ENCODE results near the gene ST8SIA2. TPM values are rescaled to one million over a fixed set of nuclear protein-coding genes. Genes with fewer than 3 reads are reported as not detected.

ST8SIA2 gene
- total and polyA plus RNA-seq, 7 experiments from 2014 or later = not detected

DNA sequence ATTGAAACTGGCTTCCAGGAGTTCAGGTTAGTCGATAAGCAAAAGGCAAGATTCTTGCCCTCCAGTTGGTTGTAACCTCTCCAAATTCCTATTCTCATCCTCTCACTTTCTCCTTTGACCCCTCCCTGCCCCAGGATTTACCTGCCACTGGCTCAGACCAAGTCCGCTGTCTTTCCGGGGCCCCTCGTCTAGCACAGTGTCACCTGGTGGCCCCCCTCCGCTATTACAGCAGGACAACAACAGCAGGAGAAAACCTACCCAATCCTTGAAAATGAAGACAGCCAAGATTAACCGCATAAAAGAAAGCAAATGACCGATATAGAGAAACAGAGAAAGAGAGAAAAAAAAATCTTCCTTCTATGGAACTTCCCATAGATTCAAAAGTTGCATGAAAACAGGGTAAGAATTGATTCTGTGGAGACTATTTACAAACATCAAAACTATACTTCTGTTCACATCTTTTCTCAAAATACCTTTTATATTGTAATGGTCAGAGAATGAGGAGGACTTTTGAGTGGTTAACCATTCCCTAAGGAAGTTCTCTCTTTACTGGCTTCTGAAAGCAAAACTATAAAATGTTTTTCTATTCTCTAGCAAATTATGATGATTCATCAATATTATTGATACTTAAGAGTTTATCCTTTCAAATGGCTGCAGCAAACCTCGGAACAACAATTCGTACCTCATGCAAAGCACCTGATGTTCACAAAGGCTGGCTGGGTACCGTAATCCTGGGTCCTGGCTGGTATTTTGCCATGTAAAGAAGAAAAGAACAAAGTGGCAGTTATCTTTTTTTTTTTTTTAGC, 10.0 kb upstream of the ST8SIA2 start:
- H3K4me1 ChIP-seq (ENCODE audit: control insufficient read depth in 2 of 2, insufficient read depth in 2 of 2, low read length in 2 of 2) = no peaks in the 10 kb centered on the region
- Mint-ChIP-seq H3K4me1 (peaks cover 0 to 3% (median 0%) of the 10 kb centered on the region in 7 donors), H3K27ac (no peak overlapping the region), H3K4me3 (no peak overlapping the region), H3K27me3 (peaks cover 33 to 49% (median 45%) of the 10 kb centered on the region in 5 donors), H3K9me3 (peaks cover 0 to 11% (median 0%) of the 10 kb centered on the region in 11 donors), H3K36me3 (no peaks in the 10 kb centered on the region)
- ChIA-PET CTCF (no interaction called here), POLR2A (no interaction called here)
- no peaks in the 10 kb centered on the region for H3K9me3 ChIP-seq (ENCODE audit: control insufficient read depth in 2 of 3, low read length in 3 of 3)
- no peak overlapping the region for H3K4me3 ChIP-seq (ENCODE audit: low read length)
- DNase-seq (peak in 1 of 9 donors; percentile 23), ATAC-seq (no peak)
- intact Hi-C loops (cut with micrococcal nuclease) = loop anchor here in 1 of 2 donors (1.0 kb wide), 1 partner anchor 286 kb away; no protein-coding TSS in a partner anchor
- no peaks in the 10 kb centered on the region for H3K36me3 ChIP-seq (ENCODE audit: control insufficient read depth in 2 of 3, insufficient read depth in 3 of 3, low read length in 3 of 3)
- H3K27ac ChIP-seq (ENCODE audit: low read depth, low read length) = no peak overlapping the region
- no peaks in the 10 kb centered on the region for H3K27me3 ChIP-seq (ENCODE audit: control insufficient read depth in 2 of 2, insufficient read depth in 2 of 2, low read length in 2 of 2)

DNA sequence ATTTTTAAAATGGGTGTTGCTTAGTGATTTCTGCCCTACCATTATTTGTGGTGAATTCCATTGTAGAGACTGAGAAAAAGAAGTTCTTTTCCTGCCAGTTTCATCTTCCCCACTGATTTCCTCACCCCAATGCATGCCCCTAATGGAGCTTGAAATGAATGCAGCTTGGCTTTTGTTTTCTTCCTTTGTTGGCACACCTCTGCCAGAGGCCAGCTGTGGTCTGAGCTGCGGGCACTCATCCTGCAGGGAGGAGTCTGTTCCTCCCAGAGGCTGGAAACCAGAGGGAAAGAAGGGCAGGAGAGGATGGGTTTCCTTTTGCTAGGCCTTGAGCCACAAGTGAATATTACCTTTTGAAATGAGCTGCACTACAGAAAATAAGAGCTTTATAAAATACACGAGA, 9.3 kb upstream of the ST8SIA2 start:
- H3K4me1 Mint-ChIP-seq = peaks cover 0 to 3% (median 0%) of the 10 kb centered on the region in 7 donors
- no peak overlapping the region for H3K4me3 ChIP-seq (ENCODE audit: low read length)
- H3K9me3 Mint-ChIP-seq = peaks cover 0 to 9% (median 0%) of the 10 kb centered on the region in 11 donors
- H3K9me3 ChIP-seq (ENCODE audit: control insufficient read depth in 2 of 3, low read length in 3 of 3) = no peaks in the 10 kb centered on the region
- DNase-seq = no peak
- intact Hi-C loops (cut with micrococcal nuclease) = no loop called here
- no peak overlapping the region for H3K27ac Mint-ChIP-seq
- H3K4me1 ChIP-seq (ENCODE audit: control insufficient read depth in 2 of 2, insufficient read depth in 2 of 2, low read length in 2 of 2) = no peaks in the 10 kb centered on the region
- H3K36me3 ChIP-seq (ENCODE audit: control insufficient read depth in 2 of 3, insufficient read depth in 3 of 3, low read length in 3 of 3) = no peaks in the 10 kb centered on the region
- no peak overlapping the region for H3K27ac ChIP-seq (ENCODE audit: low read depth, low read length)
- ChIA-PET CTCF (no interaction called here), POLR2A (no interaction called here)
- H3K4me3 Mint-ChIP-seq = no peak overlapping the region
- no peak for ATAC-seq
- H3K36me3 Mint-ChIP-seq = no peaks in the 10 kb centered on the region
- H3K27me3 ChIP-seq (ENCODE audit: control insufficient read depth in 2 of 2, insufficient read depth in 2 of 2, low read length in 2 of 2) = no peaks in the 10 kb centered on the region
- H3K27me3 Mint-ChIP-seq = peaks cover 40 to 52% (median 49%) of the 10 kb centered on the region in 5 donors

DNA sequence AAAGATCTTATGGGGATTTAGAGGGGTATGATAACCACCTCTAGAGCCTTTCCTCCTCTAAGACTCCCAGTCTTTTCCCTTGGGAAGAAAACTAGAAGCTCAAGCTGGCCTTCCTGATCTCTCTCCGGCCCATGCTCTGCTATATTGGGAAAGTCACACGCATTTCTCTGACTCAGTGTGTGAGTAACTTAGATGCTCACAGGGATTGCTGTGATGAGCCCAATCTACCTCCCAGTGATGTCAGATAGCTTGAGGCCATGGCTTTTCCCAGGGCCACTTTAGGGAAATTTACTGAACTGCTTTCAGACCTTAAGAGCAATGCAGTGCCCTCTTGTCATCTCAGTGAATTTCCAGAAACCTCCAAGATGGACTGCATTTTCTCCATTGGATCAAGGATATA, 8.6 kb upstream of the ST8SIA2 start:
- CTCF ChIA-PET = no interaction called here
- ATAC-seq = no peak
- H3K27ac Mint-ChIP-seq = no peak overlapping the region

DNA sequence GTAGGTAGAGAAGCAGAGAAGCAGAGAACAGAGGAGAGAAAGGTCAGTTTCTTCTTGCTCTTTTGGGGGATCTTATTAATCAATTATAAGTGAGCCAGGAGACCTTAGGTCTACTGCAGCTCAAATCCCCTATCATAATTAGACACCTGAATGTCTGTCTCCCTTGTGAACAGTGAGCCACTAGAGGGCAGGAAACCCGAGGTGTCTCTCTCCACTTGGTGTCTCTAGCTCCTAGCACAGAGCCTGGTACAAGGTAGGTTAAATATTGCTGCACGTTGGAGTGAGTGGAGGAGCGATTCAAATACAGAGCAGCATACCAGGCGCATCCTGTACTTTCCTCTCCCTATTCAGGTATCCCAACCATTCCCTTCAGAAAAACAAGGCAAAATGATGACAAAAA, 2.0 kb upstream of the ST8SIA2 start:
- intact Hi-C loops (cut with micrococcal nuclease) = loop anchor here (2.0 to 5.0 kb wide), 2 partner anchors 321 to 323 kb away; no protein-coding TSS in a partner anchor
- ATAC-seq (no peak), DNase-seq (no peak)
- Mint-ChIP-seq H3K36me3 (no peaks in the 10 kb centered on the region), H3K27me3 (peaks cover 64 to 88% (median 70%) of the 10 kb centered on the region in 5 donors), H3K9me3 (peaks cover 0 to 7% (median 0%) of the 10 kb centered on the region in 11 donors), H3K4me1 (peaks cover 2 to 15% (median 6%) of the 10 kb centered on the region in 7 donors), H3K4me3 (peak overlapping the region in 1 of 10 donors; percentile 54), H3K27ac (no peak overlapping the region)
- H3K4me3 ChIP-seq (ENCODE audit: low read length) = no peak overlapping the region
- no peaks in the 10 kb centered on the region for H3K9me3 ChIP-seq (ENCODE audit: control insufficient read depth in 2 of 3, low read length in 3 of 3)
- H3K36me3 ChIP-seq (ENCODE audit: control insufficient read depth in 2 of 3, insufficient read depth in 3 of 3, low read length in 3 of 3) = no peaks in the 10 kb centered on the region
- POLR2A ChIA-PET = no interaction called here
- H3K27me3 ChIP-seq (ENCODE audit: control insufficient read depth in 2 of 2, insufficient read depth in 2 of 2, low read length in 2 of 2) = peaks cover 0 to 3% of the 10 kb centered on the region in 2 donors
- H3K4me1 ChIP-seq (ENCODE audit: control insufficient read depth in 2 of 2, insufficient read depth in 2 of 2, low read length in 2 of 2) = no peaks in the 10 kb centered on the region
- CTCF ChIA-PET = no interaction called here
- H3K27ac ChIP-seq (ENCODE audit: low read depth, low read length) = no peak overlapping the region

More for the DNA sequence above, 8.6 kb upstream of the ST8SIA2 start:
- Histone ChIP-seq H3K9me3 (ENCODE audit: control insufficient read depth in 2 of 3, low read length in 3 of 3) (no peaks in the 10 kb centered on the region), H3K4me1 (ENCODE audit: control insufficient read depth in 2 of 2, insufficient read depth in 2 of 2, low read length in 2 of 2) (no peaks in the 10 kb centered on the region), H3K36me3 (ENCODE audit: control insufficient read depth in 2 of 3, insufficient read depth in 3 of 3, low read length in 3 of 3) (no peaks in the 10 kb centered on the region), H3K4me3 (ENCODE audit: low read length) (no peak overlapping the region), H3K27ac (ENCODE audit: low read depth, low read length) (no peak overlapping the region), H3K27me3 (ENCODE audit: control insufficient read depth in 2 of 2, insufficient read depth in 2 of 2, low read length in 2 of 2) (no peaks in the 10 kb centered on the region)
- peaks cover 0 to 3% (median 0%) of the 10 kb centered on the region in 7 donors for H3K4me1 Mint-ChIP-seq
- no peak for DNase-seq
- no peaks in the 10 kb centered on the region for H3K36me3 Mint-ChIP-seq
- H3K27me3 Mint-ChIP-seq = peaks cover 45 to 59% (median 54%) of the 10 kb centered on the region in 5 donors
- intact Hi-C loops (cut with micrococcal nuclease) = no loop called here
- H3K4me3 Mint-ChIP-seq = no peak overlapping the region
- POLR2A ChIA-PET = no interaction called here
- peaks cover 0 to 3% (median 0%) of the 10 kb centered on the region in 11 donors for H3K9me3 Mint-ChIP-seq

DNA sequence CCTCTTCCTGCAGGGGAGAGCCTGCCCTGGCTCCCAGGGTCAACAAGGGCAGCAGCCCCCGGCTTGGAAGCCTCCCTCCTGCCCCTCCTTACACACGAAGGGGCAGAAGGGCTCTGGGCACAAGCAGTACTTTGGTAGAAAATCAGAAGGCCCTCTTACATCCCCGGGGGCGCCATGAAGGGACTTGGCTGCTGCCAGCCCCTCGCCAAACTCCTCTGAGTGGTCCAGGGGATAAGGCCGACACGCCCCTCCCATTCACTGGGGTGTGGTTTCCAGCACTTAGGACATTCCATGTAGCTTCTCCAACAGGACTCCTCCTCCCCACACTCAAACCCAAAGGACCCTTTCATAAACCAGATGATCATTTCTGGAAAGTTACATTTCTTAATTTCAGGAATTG, 1.2 kb upstream of the ST8SIA2 start:
- H3K36me3 ChIP-seq (ENCODE audit: control insufficient read depth in 2 of 3, insufficient read depth in 3 of 3, low read length in 3 of 3) = no peaks in the 10 kb centered on the region
- no peak overlapping the region for H3K4me3 ChIP-seq (ENCODE audit: low read length)
- no peak for DNase-seq
- H3K9me3 ChIP-seq (ENCODE audit: control insufficient read depth in 2 of 3, low read length in 3 of 3) = no peaks in the 10 kb centered on the region
- Mint-ChIP-seq H3K4me1 (peaks cover 2 to 15% (median 6%) of the 10 kb centered on the region in 7 donors), H3K27me3 (peaks cover 64 to 86% (median 72%) of the 10 kb centered on the region in 5 donors), H3K9me3 (peaks cover 0 to 7% (median 0%) of the 10 kb centered on the region in 11 donors), H3K36me3 (no peaks in the 10 kb centered on the region), H3K27ac (no peak overlapping the region), H3K4me3 (peak overlapping the region in 1 of 10 donors; percentile 59)
- H3K4me1 ChIP-seq (ENCODE audit: control insufficient read depth in 2 of 2, insufficient read depth in 2 of 2, low read length in 2 of 2) = no peaks in the 10 kb centered on the region
- ChIA-PET POLR2A (no interaction called here), CTCF (no interaction called here)
- ATAC-seq = no peak
- H3K27me3 ChIP-seq (ENCODE audit: control insufficient read depth in 2 of 2, insufficient read depth in 2 of 2, low read length in 2 of 2) = peaks cover 0 to 3% of the 10 kb centered on the region in 2 donors
- intact Hi-C loops (cut with micrococcal nuclease) = loop anchor here in 1 of 2 donors (5.0 kb wide), 1 partner anchor 320 kb away; no protein-coding TSS in a partner anchor
- H3K27ac ChIP-seq (ENCODE audit: low read depth, low read length) = no peak overlapping the region

DNA sequence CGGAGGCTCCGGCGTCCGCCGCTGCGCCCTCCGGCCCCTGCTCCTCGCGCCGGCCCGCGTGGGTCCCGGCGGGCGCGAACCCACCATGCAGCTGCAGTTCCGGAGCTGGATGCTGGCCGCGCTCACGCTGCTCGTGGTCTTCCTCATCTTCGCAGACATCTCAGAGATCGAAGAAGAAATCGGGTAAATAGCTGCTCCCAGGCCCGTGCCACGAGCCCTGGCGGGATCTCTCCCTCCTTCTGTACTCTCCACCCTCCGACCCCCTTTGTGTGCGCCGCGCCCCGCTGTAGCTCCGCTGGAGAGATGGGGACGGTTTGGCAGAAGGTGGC, 263 bp downstream of the ST8SIA2 start:
- Mint-ChIP-seq H3K9me3 (peaks cover 0 to 7% (median 0%) of the 10 kb centered on the region in 11 donors), H3K4me3 (peak overlapping the region in 1 of 10 donors; percentile 59), H3K36me3 (no peaks in the 10 kb centered on the region), H3K27ac (no peak overlapping the region), H3K27me3 (peaks cover 62 to 86% (median 74%) of the 10 kb centered on the region in 5 donors), H3K4me1 (peaks cover 2 to 15% (median 6%) of the 10 kb centered on the region in 7 donors)
- no peaks in the 10 kb centered on the region for H3K4me1 ChIP-seq (ENCODE audit: control insufficient read depth in 2 of 2, insufficient read depth in 2 of 2, low read length in 2 of 2)
- CTCF ChIA-PET = no interaction called here
- H3K27me3 ChIP-seq (ENCODE audit: control insufficient read depth in 2 of 2, insufficient read depth in 2 of 2, low read length in 2 of 2) = peaks cover 0 to 3% of the 10 kb centered on the region in 2 donors
- H3K9me3 ChIP-seq (ENCODE audit: control insufficient read depth in 2 of 3, low read length in 3 of 3) = no peaks in the 10 kb centered on the region
- H3K27ac ChIP-seq (ENCODE audit: low read depth, low read length) = no peak overlapping the region
- intact Hi-C loops (cut with micrococcal nuclease) = loop anchor here in 1 of 2 donors (5.0 kb wide), 1 partner anchor 318 kb away; no protein-coding TSS in a partner anchor
- H3K36me3 ChIP-seq (ENCODE audit: control insufficient read depth in 2 of 3, insufficient read depth in 3 of 3, low read length in 3 of 3) = no peaks in the 10 kb centered on the region
- H3K4me3 ChIP-seq (ENCODE audit: low read length) = no peak overlapping the region
- POLR2A ChIA-PET = no interaction called here
- DNase-seq (no peak), ATAC-seq (no peak)

All from naive thymus-derived CD4-positive, alpha-beta T cell (primary cell).